Lower leg skin (tissue), 4 donors: ENCODE data around the gene MMD. TPM values are rescaled to one million over a fixed set of nuclear protein-coding genes. Genes with fewer than 3 reads are reported as not detected.

Source experiments
- DNase-seq, 2 donors: peaks; one replicate each; pipeline ENCODE4 v3.0.0-alpha.2; 2019; ENCODE audit warnings: low spot score in 2 of 2
- H3K4me3 ChIP-seq: fragments of 200-600 bp; sonication (generic); 2 replicates; pipeline ENCODE4 v1.5.1; 2017; ENCODE audit warnings: mild to moderate bottlenecking, low read depth; ENCODE audit not compliant: poor library complexity, severe bottlenecking
- POLR2A ChIP-seq, 2 donors: fragments of 450-650 bp; IDR thresholded peaks; one replicate each; pipeline ENCODE4 v1.6.1; 2016 to 2017; ENCODE audit warnings: antibody characterized with exemption in 2 of 2, mild to moderate bottlenecking in 1 of 2, moderate library complexity in 1 of 2
- whole genome bisulfite sequencing, 2 donors: methylation state at CpG; one replicate each; pipeline ENCODE4 v1.1.5; 2018; 5-methylcytosine and 5-hydroxymethylcytosine counted together
- intact Hi-C: fragments of 100-400 bp; cut with DNase I; formaldehyde crosslinking; loops from one replicate; pipeline ENCODE4 v1.15.0; 2023; ENCODE audit warnings: low total_unique reads
- total RNA-seq, 4 donors: library from RNA; depleted of rRNA; stranded (reverse); fragments of >200 nt; gene quantifications; one replicate each; pipeline ENCODE4 v1.1.0, GENCODE V29; 2016
- TF ChIP-seq, protein P1 (sequence below), 3 donors: fragments of 450-650 bp; IDR thresholded peaks; one replicate each; pipeline ENCODE4 v1.5.1; 2016; ENCODE audit warnings: antibody characterized with exemption in 3 of 3, mild to moderate bottlenecking in 3 of 3, moderate library complexity in 2 of 3

MMD gene
- total RNA-seq, 4 donors from 2014 or later, result 3.2 to 9.7 (median 6.8) TPM

- intact Hi-C loops, result no loop called here
- H3K4me3 ChIP-seq, result no peak overlapping the region
- no peak for DNase-seq
- TF ChIP-seq, protein P1, sequence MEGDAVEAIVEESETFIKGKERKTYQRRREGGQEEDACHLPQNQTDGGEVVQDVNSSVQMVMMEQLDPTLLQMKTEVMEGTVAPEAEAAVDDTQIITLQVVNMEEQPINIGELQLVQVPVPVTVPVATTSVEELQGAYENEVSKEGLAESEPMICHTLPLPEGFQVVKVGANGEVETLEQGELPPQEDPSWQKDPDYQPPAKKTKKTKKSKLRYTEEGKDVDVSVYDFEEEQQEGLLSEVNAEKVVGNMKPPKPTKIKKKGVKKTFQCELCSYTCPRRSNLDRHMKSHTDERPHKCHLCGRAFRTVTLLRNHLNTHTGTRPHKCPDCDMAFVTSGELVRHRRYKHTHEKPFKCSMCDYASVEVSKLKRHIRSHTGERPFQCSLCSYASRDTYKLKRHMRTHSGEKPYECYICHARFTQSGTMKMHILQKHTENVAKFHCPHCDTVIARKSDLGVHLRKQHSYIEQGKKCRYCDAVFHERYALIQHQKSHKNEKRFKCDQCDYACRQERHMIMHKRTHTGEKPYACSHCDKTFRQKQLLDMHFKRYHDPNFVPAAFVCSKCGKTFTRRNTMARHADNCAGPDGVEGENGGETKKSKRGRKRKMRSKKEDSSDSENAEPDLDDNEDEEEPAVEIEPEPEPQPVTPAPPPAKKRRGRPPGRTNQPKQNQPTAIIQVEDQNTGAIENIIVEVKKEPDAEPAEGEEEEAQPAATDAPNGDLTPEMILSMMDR (IDR thresholded peaks at IDR 0.05), result no peak
- no peak for TF ChIP-seq POLR2A (IDR thresholded peaks at IDR 0.05)
- 93 to 95% methylated on average over 3 of the region's 3 CpGs for WGBS, 2 donors
These were observed 3.0 kb downstream of the MMD start for GRCh38 chr17:55418369-55419268.

GRCh38 chr17:55417411-55418268, 4.0 kb downstream of the MMD start:
- TF ChIP-seq POLR2A (IDR thresholded peaks at IDR 0.05), result no peak
- TF ChIP-seq, protein P1 (IDR thresholded peaks at IDR 0.05), result no peak
- intact Hi-C loops, result no loop called here
- H3K4me3 ChIP-seq, result no peak overlapping the region
- 96 to 97% methylated on average over 4 of the region's 4 CpGs for WGBS, 2 donors
- DNase-seq, result no peak

- intact Hi-C loops, result no loop called here
- 79 to 84% methylated on average over 4 of the region's 4 CpGs for WGBS, 2 donors
- TF ChIP-seq, protein P1 (IDR thresholded peaks at IDR 0.05), result no peak
- TF ChIP-seq POLR2A (IDR thresholded peaks at IDR 0.05), result no peak
- no peak overlapping the region for H3K4me3 ChIP-seq
- no peak for DNase-seq
These were observed 5.1 kb downstream of the MMD start for GRCh38 chr17:55416470-55417052.

- no peak for TF ChIP-seq POLR2A (IDR thresholded peaks at IDR 0.05)
- TF ChIP-seq, protein P1 (IDR thresholded peaks at IDR 0.05), result no peak
- DNase-seq, result no peak
These were observed 5.6 kb downstream of the MMD start for GRCh38 chr17:55416000-55416399.

GRCh38 chr17:55414983-55415382, 6.7 kb downstream of the MMD start:
- no peak overlapping the region for H3K4me3 ChIP-seq
- no peak for DNase-seq
- intact Hi-C loops, result no loop called here
- WGBS, 2 donors, result 94 to 95% methylated on average over 4 of the region's 4 CpGs
- TF ChIP-seq POLR2A (IDR thresholded peaks at IDR 0.05), result no peak
- TF ChIP-seq, protein P1 (IDR thresholded peaks at IDR 0.05), result no peak

More at GRCh38 chr17:55416000-55416399, 5.6 kb downstream of the MMD start:
- intact Hi-C loops, result no loop called here
- no peak overlapping the region for H3K4me3 ChIP-seq
